ENCODE measurements around the gene DISC1. TPM values are rescaled to one million over a fixed set of nuclear protein-coding genes. Genes with fewer than 3 reads are reported as not detected.

The DISC1 gene
- total and polyA plus RNA-seq, 2 experiments from 2014 or later, result 0.43 to 1.2 TPM

GRCh38 chr1:231885209-231885854, 258.7 kb downstream of the DISC1 start:
- 61 to 67% methylated on average over 7 of the region's 7 CpGs for WGBS, 2 experiments (ENCODE audit: low coverage in 1 of 2, low lambda C conversion rate in 2 of 2, missing lambda C conversion rate in 2 of 2)

GRCh38 chr1:231887166-231887565, 260.6 kb downstream of the DISC1 start:
- DNase-seq, result no peak
- no peaks in the 10 kb centered on the region for H3K9me3 ChIP-seq (ENCODE audit: low read depth)
- no peak overlapping the region for H3K4me2 ChIP-seq (ENCODE audit: unreplicated experiment)
- H3K79me2 ChIP-seq (ENCODE audit: insufficient read depth), result no peaks in the 10 kb centered on the region
- in situ Hi-C loops (cut with MboI), result no loop called here
- H3K4me1 ChIP-seq (ENCODE audit: insufficient read depth), result no peaks in the 10 kb centered on the region
- no peak overlapping the region for H2AFZ ChIP-seq
- H3F3A ChIP-seq (ENCODE audit: insufficient read depth), result no peaks in the 10 kb centered on the region
- no peaks in the 10 kb centered on the region for H3K9me2 ChIP-seq (ENCODE audit: insufficient read depth)
- no peak overlapping the region for H3K4me3 ChIP-seq
- TF ChIP-seq EZH2 (IDR thresholded peaks at IDR 0.05; ENCODE audit: insufficient read depth, poor library complexity, severe bottlenecking), result no peak
- no peak for TF ChIP-seq EZH2phosphoT487 (IDR thresholded peaks at IDR 0.05; ENCODE audit: insufficient read depth, low read depth)
- no peaks in the 10 kb centered on the region for H3K27me3 ChIP-seq (replicated peaks; ENCODE audit: insufficient read depth)
- H3K9ac ChIP-seq, result no peak overlapping the region
- WGBS, 2 experiments (ENCODE audit: low coverage in 1 of 2, low lambda C conversion rate in 2 of 2, missing lambda C conversion rate in 2 of 2), result 59 to 65% methylated on average over 3 of the region's 3 CpGs
- H4K20me1 ChIP-seq (ENCODE audit: insufficient read depth), result no peaks in the 10 kb centered on the region
- H3K36me3 ChIP-seq (ENCODE audit: low read depth), result no peaks in the 10 kb centered on the region
- H3K27ac ChIP-seq, result no peak overlapping the region

More at GRCh38 chr1:231885209-231885854, 258.7 kb downstream of the DISC1 start:
- Histone ChIP-seq H3K36me3 (ENCODE audit: low read depth) (no peaks in the 10 kb centered on the region), H3K4me3 (no peak overlapping the region), H3K4me1 (ENCODE audit: insufficient read depth) (no peaks in the 10 kb centered on the region), H3K79me2 (ENCODE audit: insufficient read depth) (no peaks in the 10 kb centered on the region), H3K9me3 (ENCODE audit: low read depth) (no peaks in the 10 kb centered on the region), H3K4me2 (ENCODE audit: unreplicated experiment) (no peak overlapping the region), H2AFZ (no peak overlapping the region), H3K27ac (no peak overlapping the region), H3K9me2 (ENCODE audit: insufficient read depth) (no peaks in the 10 kb centered on the region), H3K9ac (no peak overlapping the region), H3K27me3 (replicated peaks; ENCODE audit: insufficient read depth) (no peaks in the 10 kb centered on the region), H4K20me1 (ENCODE audit: insufficient read depth) (no peaks in the 10 kb centered on the region), H3F3A (ENCODE audit: insufficient read depth) (no peaks in the 10 kb centered on the region)
- no peak for DNase-seq
- in situ Hi-C loops (cut with MboI), result no loop called here
- no peak for TF ChIP-seq EZH2phosphoT487 (IDR thresholded peaks at IDR 0.05; ENCODE audit: insufficient read depth, low read depth)
- TF ChIP-seq EZH2 (IDR thresholded peaks at IDR 0.05; ENCODE audit: insufficient read depth, poor library complexity, severe bottlenecking), result no peak

GRCh38 chr1:231887866-231888265, 261.3 kb downstream of the DISC1 start:
- in situ Hi-C loops (cut with MboI), result no loop called here
- H3K27ac ChIP-seq, result no peak overlapping the region
- no peaks in the 10 kb centered on the region for H3K9me3 ChIP-seq (ENCODE audit: low read depth)
- WGBS, 2 experiments (ENCODE audit: low coverage in 1 of 2, low lambda C conversion rate in 2 of 2, missing lambda C conversion rate in 2 of 2), result 69 to 70% methylated on average over 6 of the region's 6 CpGs
- H3K9me2 ChIP-seq (ENCODE audit: insufficient read depth), result no peaks in the 10 kb centered on the region
- no peaks in the 10 kb centered on the region for H3F3A ChIP-seq (ENCODE audit: insufficient read depth)
- no peaks in the 10 kb centered on the region for H3K36me3 ChIP-seq (ENCODE audit: low read depth)
- TF ChIP-seq EZH2 (IDR thresholded peaks at IDR 0.05; ENCODE audit: insufficient read depth, poor library complexity, severe bottlenecking) (no peak), EZH2phosphoT487 (IDR thresholded peaks at IDR 0.05; ENCODE audit: insufficient read depth, low read depth) (no peak)
- no peak overlapping the region for H2AFZ ChIP-seq
- no peaks in the 10 kb centered on the region for H3K27me3 ChIP-seq (replicated peaks; ENCODE audit: insufficient read depth)
- H3K79me2 ChIP-seq (ENCODE audit: insufficient read depth), result no peaks in the 10 kb centered on the region
- H3K9ac ChIP-seq, result no peak overlapping the region
- no peak overlapping the region for H3K4me2 ChIP-seq (ENCODE audit: unreplicated experiment)
- no peaks in the 10 kb centered on the region for H4K20me1 ChIP-seq (ENCODE audit: insufficient read depth)
- DNase-seq, result no peak
- no peak overlapping the region for H3K4me3 ChIP-seq
- H3K4me1 ChIP-seq (ENCODE audit: insufficient read depth), result no peaks in the 10 kb centered on the region

- Histone ChIP-seq H3K79me2 (ENCODE audit: insufficient read depth) (no peaks in the 10 kb centered on the region), H3K4me2 (ENCODE audit: unreplicated experiment) (no peak overlapping the region), H3K9me3 (ENCODE audit: low read depth) (no peaks in the 10 kb centered on the region), H3K4me3 (no peak overlapping the region), H2AFZ (no peak overlapping the region), H3F3A (ENCODE audit: insufficient read depth) (no peaks in the 10 kb centered on the region), H4K20me1 (ENCODE audit: insufficient read depth) (no peaks in the 10 kb centered on the region), H3K27ac (no peak overlapping the region), H3K9ac (no peak overlapping the region), H3K9me2 (ENCODE audit: insufficient read depth) (no peaks in the 10 kb centered on the region), H3K36me3 (ENCODE audit: low read depth) (no peaks in the 10 kb centered on the region), H3K4me1 (ENCODE audit: insufficient read depth) (no peaks in the 10 kb centered on the region), H3K27me3 (replicated peaks; ENCODE audit: insufficient read depth) (no peaks in the 10 kb centered on the region)
- 76 to 84% methylated on average over 4 of the region's 4 CpGs for WGBS, 2 experiments (ENCODE audit: low coverage in 1 of 2, low lambda C conversion rate in 2 of 2, missing lambda C conversion rate in 2 of 2)
- no peak for DNase-seq
- TF ChIP-seq EZH2 (IDR thresholded peaks at IDR 0.05; ENCODE audit: insufficient read depth, poor library complexity, severe bottlenecking) (no peak), EZH2phosphoT487 (IDR thresholded peaks at IDR 0.05; ENCODE audit: insufficient read depth, low read depth) (no peak)
- in situ Hi-C loops (cut with MboI), result no loop called here
Measured at GRCh38 chr1:231890791-231891190, 264.2 kb downstream of the DISC1 start.

Measured in GM23248 (cell line).